D721Med (cell line): Measurements from ENCODE around the gene TBC1D5.
"Not testable (repeated sequence)": the region's sequence is repeated elsewhere in the genome, so short reads cannot be mapped to it uniquely, and the experiment has no call there.

Experiments used
- DNase-seq: peaks from one replicate; pipeline ENCODE4 v3.0.0; 2011; ENCODE audit warnings: low spot score; ENCODE audit not compliant: insufficient read length
- FAIRE-seq: peaks from 2 replicates; lab custom pipeline; 2011; peaks lifted over from hg19 to GRCh38; lab: Jason Lieb, UNC
- CTCF ChIP-seq: IDR thresholded peaks from 2 replicates; pipeline ENCODE4 v1.5.1; 2012; ENCODE audit warnings: mild to moderate bottlenecking, control low read depth; ENCODE audit not compliant: insufficient read depth; ENCODE audit errors: missing control alignments

TBC1D5 gene

DNA sequence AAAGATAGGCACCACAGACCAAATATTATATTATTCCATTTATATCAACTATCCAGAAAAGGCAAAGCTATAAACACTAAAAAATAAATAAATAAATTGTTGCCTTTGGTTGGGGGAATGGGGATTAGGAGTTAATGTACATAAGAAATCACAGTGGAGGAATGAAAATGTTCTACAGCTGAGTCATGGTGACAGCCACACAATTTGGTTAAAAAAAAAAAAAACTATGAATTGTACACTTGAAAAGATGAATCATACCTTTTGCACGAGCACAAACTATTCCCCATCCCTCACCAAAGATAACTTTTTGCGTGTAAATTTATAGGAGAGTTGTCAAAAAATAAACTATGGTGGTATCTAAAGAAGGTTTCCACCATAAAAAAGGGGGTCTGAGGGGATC lies 103.2 kb downstream of the TBC1D5 start:
- no peak for TF ChIP-seq CTCF
- no peak for FAIRE-seq
- DNase-seq: no peak

DNA sequence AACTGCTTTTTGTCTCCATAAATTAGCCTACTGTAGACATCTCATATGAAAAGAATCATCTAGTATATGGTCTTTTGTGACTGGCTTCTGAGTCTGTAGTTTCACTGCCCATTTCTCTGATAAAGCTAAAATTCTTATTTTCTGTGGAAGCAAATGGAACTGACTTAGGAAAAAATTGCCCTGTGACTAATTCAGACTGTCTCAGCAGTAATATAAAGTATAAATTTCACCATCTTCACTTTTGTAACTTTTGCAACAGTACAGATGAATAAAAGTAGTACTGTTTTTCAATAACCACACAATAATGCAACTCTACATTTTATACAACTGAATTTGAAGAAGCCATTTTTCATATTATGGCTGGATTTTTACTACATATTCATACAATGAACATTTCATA lies 104.1 kb downstream of the TBC1D5 start:
- TF ChIP-seq CTCF: no peak
- FAIRE-seq (no peak), DNase-seq (no peak)

DNA sequence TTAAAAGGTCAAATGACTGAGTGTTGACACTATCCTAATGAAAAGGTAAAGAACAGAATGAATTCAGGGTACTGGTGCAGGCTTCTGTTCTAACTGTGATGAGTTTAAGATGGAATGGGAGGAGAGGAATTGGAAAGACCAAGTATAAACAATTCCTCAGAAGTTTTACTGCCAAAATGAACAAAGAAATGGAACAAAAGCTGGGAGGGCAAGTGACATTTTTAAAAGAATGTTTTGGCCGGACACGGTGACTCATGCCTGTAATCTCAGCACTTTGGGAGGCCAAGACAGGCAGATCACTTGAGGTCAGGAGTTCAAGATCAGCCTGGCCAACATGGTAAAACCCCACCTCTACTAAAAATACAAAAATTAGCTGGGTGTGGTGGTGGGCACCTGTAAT lies 106.8 kb downstream of the TBC1D5 start:
- FAIRE-seq, DNase-seq: not testable (repeated sequence)

GRCh38 chr3:17634964-17635363 lies 107.5 kb downstream of the TBC1D5 start:
- FAIRE-seq: no peak
- DNase-seq: no peak
- no peak for TF ChIP-seq CTCF

GRCh38 chr3:17634201-17634600 lies 108.2 kb downstream of the TBC1D5 start:
- DNase-seq (no peak), FAIRE-seq (no peak)
- no peak for TF ChIP-seq CTCF

DNA sequence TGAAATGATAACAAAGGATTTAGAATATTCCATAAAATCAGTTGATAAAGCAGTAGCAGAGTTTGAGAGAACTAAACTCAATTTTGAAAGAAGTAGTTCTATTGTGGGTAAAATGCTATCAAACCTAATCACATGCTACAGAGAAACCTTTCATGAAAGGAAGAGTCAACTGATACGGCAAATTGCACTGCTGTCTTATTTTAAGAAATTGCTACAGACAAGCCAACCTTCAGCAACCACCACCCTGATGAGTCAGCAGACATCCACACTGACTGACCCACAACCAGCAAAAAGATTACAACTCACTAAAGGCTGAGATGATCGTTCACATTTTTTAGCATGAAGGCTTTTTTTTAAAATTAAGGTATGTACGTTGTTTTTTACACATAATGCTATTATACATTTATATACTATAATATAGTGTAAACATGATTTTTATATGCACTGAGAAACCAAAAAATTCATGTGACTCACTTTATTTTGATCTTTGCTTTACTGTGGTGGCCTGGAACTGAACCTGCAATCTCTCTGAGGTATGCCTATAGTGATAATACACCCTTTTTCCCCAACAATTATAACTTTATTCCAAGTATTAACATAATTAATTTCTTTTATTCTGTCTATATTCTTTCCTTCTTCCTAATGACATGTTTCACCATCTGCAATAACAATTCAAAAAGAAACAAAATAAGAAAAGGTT lies 109.9 kb downstream of the TBC1D5 start:
- DNase-seq: no peak
- no peak for TF ChIP-seq CTCF
- FAIRE-seq: no peak

DNA sequence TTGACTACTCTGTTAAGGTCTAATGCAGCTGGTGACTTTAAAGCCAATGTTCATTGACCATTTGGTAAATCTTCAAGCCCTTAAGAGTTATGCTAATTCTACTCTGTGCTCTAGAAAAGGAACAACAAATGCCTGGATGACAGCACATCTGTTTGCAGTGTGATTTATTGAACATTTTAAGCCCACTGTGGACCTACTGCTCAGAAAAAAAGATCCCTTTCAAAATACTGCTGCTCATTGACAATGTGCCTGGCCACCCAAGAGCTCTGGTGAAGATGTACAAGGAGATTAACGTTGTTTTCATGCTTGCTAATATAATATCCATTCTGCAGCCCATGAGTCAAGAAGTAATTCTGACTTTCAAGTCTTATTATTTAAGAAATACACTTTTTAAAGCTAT lies 110.8 kb downstream of the TBC1D5 start:
- no peak for FAIRE-seq
- no peak for TF ChIP-seq CTCF
- no peak for DNase-seq
